ENCODE data around the gene NEBL. TPM values are rescaled to one million over a fixed set of nuclear protein-coding genes. Genes with fewer than 3 reads are reported as not detected.

NEBL gene
- total RNA-seq, 1 experiment from 2014 or later: not detected

DNA sequence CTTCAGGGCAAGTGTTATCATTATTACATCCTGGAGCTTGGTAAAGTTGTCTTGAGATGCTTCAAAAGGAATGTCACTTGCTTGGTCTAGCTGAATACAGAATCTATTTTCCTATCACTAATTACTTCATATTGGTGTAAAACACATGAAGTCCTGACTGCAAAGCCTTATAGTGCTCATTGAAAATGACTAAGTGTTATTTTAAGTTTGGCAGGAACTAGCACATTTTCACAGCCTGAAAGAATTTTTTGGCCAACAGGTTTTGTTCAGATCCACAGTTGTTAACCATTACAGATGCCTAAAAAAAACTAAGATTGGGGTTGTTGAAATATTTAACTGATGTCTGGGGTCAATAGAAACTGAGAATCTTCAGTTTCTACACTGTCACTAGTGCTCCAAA, 149.3 kb downstream of the NEBL start:
- Histone ChIP-seq H3K27ac (ENCODE audit: low read length) (no peak overlapping the region), H3K4me3 (ENCODE audit: low read length) (no peak overlapping the region), H3K79me2 (ENCODE audit: low read length) (no peaks in the 10 kb centered on the region), H3K9me3 (ENCODE audit: low read length) (peaks cover 5% of the 10 kb centered on the region; the same call in 1 of the 2 replicates), H3K4me1 (ENCODE audit: low read length) (no peaks in the 10 kb centered on the region), H3K4me2 (ENCODE audit: low read depth, low read length, poor library complexity, severe bottlenecking) (no peak overlapping the region), H2AFZ (ENCODE audit: low read length) (no peak overlapping the region), H3K27me3 (ENCODE audit: low read length) (no peaks in the 10 kb centered on the region), H3K36me3 (ENCODE audit: insufficient read depth, low read length) (no peaks in the 10 kb centered on the region), H4K20me1 (ENCODE audit: insufficient read depth, low read depth, low read length) (no peaks in the 10 kb centered on the region), H3K9ac (ENCODE audit: low read length) (no peak overlapping the region), H3K9me2 (replicated peaks; ENCODE audit: insufficient read depth, low read length) (no peaks in the 10 kb centered on the region)
- no peak for DNase-seq

DNA sequence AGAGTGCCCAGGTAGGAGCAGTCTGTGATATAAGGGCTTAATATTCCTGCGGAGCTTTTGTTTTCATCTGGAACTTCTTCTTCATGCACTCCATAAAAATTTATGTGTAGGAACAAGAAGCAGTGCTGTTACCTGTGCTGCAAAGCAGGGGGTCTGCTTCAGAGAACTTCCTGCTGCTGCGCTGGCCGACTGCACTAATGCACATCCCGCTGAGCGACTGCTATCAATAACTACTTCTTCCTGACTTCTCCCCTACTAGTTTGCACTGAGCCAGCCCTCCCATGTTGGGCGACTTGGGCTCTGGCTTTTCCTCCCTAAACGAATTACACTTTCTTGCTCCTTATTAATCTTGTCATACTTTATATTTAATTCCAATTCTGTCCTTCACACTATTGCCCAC, 150.3 kb downstream of the NEBL start:
- Histone ChIP-seq H3K4me3 (ENCODE audit: low read length) (no peak overlapping the region), H3K9me3 (ENCODE audit: low read length) (peaks cover 6% of the 10 kb centered on the region; the same call in 1 of the 2 replicates), H3K9me2 (replicated peaks; ENCODE audit: insufficient read depth, low read length) (no peaks in the 10 kb centered on the region), H3K36me3 (ENCODE audit: insufficient read depth, low read length) (no peaks in the 10 kb centered on the region), H2AFZ (ENCODE audit: low read length) (no peak overlapping the region), H3K27me3 (ENCODE audit: low read length) (no peaks in the 10 kb centered on the region), H4K20me1 (ENCODE audit: insufficient read depth, low read depth, low read length) (no peaks in the 10 kb centered on the region), H3K4me1 (ENCODE audit: low read length) (no peaks in the 10 kb centered on the region), H3K79me2 (ENCODE audit: low read length) (no peaks in the 10 kb centered on the region), H3K27ac (ENCODE audit: low read length) (no peak overlapping the region), H3K4me2 (ENCODE audit: low read depth, low read length, poor library complexity, severe bottlenecking) (no peak overlapping the region), H3K9ac (ENCODE audit: low read length) (no peak overlapping the region)
- DNase-seq: no peak

DNA sequence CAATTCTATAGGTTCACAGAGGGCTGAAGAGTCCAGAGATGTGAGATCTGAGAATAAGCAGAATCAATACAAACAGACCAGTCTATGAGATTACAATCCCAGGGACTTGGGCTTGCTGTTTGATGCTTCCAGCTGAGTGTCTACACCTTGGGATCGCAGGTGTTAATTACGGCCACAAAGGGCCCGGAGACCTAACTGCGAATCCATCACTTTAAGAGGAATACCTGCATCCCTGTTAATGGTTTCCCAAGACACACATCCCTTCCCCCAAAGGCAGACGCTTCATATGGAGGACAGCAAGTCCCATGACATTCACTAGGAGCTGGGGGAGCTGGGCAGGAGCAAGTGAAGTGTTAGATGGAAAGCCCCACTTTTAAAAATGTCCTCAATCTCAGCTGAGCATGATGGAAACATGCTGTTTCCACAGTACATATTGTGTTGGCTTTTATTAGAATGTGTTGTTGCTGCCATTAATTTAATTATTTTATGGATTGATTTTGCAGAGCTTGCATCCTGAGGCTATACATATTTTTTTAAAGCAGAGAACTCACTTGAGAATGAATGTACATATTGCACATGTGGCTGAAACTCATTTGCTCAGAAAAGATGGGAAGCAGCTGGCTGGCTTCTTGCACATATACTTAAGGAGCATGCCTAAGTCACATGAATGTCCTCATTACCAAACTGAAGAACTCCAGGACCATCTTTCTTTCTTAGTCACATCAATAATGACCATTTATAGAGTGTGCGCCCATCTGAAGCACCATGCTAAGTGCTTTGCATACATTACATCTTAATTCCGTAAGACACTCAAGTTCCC, 151.3 kb downstream of the NEBL start:
- H3K4me3 ChIP-seq (ENCODE audit: low read length): no peak overlapping the region
- H3K4me2 ChIP-seq (ENCODE audit: low read depth, low read length, poor library complexity, severe bottlenecking): no peak overlapping the region
- no peaks in the 10 kb centered on the region for H3K9me2 ChIP-seq (replicated peaks; ENCODE audit: insufficient read depth, low read length)
- no peaks in the 10 kb centered on the region for H4K20me1 ChIP-seq (ENCODE audit: insufficient read depth, low read depth, low read length)
- no peak for DNase-seq
- H3K9ac ChIP-seq (ENCODE audit: low read length): no peak overlapping the region
- peaks cover 11% of the 10 kb centered on the region for H3K9me3 ChIP-seq (ENCODE audit: low read length)
- H3K79me2 ChIP-seq (ENCODE audit: low read length): no peaks in the 10 kb centered on the region
- H3K4me1 ChIP-seq (ENCODE audit: low read length): no peaks in the 10 kb centered on the region
- H3K36me3 ChIP-seq (ENCODE audit: insufficient read depth, low read length): no peaks in the 10 kb centered on the region
- H2AFZ ChIP-seq (ENCODE audit: low read length): no peak overlapping the region
- H3K27ac ChIP-seq (ENCODE audit: low read length): no peak overlapping the region
- H3K27me3 ChIP-seq (ENCODE audit: low read length): no peaks in the 10 kb centered on the region

DNA sequence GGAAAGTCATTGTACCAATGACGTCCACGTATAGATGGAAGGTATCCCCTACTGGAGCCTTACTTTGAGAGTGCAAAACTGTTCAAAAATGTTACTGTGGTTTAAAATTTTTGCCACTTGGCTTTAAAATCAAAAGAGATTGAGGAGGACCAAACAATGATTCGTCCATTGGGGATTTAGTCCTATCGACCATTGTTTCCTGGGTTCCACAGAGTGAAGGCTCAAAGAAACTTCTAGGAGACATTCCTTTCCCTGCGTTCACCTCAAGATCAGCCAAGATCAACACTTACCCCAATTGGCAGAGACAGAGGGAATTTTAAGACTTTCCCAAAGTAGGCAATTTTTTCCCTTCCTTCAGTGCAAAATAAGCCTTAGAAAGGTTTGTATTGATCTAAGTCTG, 152.3 kb downstream of the NEBL start:
- no peak for DNase-seq
- Histone ChIP-seq H2AFZ (ENCODE audit: low read length) (no peak overlapping the region), H3K4me2 (ENCODE audit: low read depth, low read length, poor library complexity, severe bottlenecking) (no peak overlapping the region)

DNA sequence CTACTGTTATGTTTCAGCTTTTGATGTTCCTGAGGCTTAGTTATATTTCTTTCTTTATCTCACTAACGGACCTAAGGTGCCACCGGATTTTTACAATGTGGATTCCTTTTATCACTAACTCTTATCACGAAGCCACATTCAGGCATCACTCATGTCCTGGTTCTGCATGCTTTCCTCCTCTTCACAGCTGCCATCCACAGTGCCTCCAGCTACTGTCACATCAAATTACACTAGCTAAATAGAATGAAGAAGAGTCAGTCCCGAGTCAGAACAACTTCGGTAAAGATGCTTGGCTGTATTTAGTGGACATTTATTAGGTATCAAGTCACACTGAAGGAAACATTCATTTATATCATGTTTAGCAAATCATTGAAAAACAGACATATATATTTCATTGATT, 153.2 kb downstream of the NEBL start:
- no peaks in the 10 kb centered on the region for H3K27me3 ChIP-seq (ENCODE audit: low read length)
- H3K4me2 ChIP-seq (ENCODE audit: low read depth, low read length, poor library complexity, severe bottlenecking): no peak overlapping the region
- H3K36me3 ChIP-seq (ENCODE audit: insufficient read depth, low read length): no peaks in the 10 kb centered on the region
- no peaks in the 10 kb centered on the region for H3K9me2 ChIP-seq (replicated peaks; ENCODE audit: insufficient read depth, low read length)
- H3K4me3 ChIP-seq (ENCODE audit: low read length): no peak overlapping the region
- peaks cover 12% of the 10 kb centered on the region; the same call in 1 of the 2 replicates for H3K9me3 ChIP-seq (ENCODE audit: low read length)
- no peaks in the 10 kb centered on the region for H3K4me1 ChIP-seq (ENCODE audit: low read length)
- no peaks in the 10 kb centered on the region for H3K79me2 ChIP-seq (ENCODE audit: low read length)
- H4K20me1 ChIP-seq (ENCODE audit: insufficient read depth, low read depth, low read length): no peaks in the 10 kb centered on the region
- H2AFZ ChIP-seq (ENCODE audit: low read length): no peak overlapping the region
- H3K9ac ChIP-seq (ENCODE audit: low read length): no peak overlapping the region
- no peak overlapping the region for H3K27ac ChIP-seq (ENCODE audit: low read length)
- DNase-seq: no peak

More for the DNA sequence above, 152.3 kb downstream of the NEBL start:
- no peaks in the 10 kb centered on the region for H3K27me3 ChIP-seq (ENCODE audit: low read length)
- H4K20me1 ChIP-seq (ENCODE audit: insufficient read depth, low read depth, low read length): no peaks in the 10 kb centered on the region
- H3K4me3 ChIP-seq (ENCODE audit: low read length): no peak overlapping the region
- H3K79me2 ChIP-seq (ENCODE audit: low read length): no peaks in the 10 kb centered on the region
- no peaks in the 10 kb centered on the region for H3K4me1 ChIP-seq (ENCODE audit: low read length)
- no peaks in the 10 kb centered on the region for H3K36me3 ChIP-seq (ENCODE audit: insufficient read depth, low read length)
- peaks cover 12% of the 10 kb centered on the region for H3K9me3 ChIP-seq (ENCODE audit: low read length)
- H3K9me2 ChIP-seq (replicated peaks; ENCODE audit: insufficient read depth, low read length): no peaks in the 10 kb centered on the region
- no peak overlapping the region for H3K27ac ChIP-seq (ENCODE audit: low read length)
- no peak overlapping the region for H3K9ac ChIP-seq (ENCODE audit: low read length)

DNA sequence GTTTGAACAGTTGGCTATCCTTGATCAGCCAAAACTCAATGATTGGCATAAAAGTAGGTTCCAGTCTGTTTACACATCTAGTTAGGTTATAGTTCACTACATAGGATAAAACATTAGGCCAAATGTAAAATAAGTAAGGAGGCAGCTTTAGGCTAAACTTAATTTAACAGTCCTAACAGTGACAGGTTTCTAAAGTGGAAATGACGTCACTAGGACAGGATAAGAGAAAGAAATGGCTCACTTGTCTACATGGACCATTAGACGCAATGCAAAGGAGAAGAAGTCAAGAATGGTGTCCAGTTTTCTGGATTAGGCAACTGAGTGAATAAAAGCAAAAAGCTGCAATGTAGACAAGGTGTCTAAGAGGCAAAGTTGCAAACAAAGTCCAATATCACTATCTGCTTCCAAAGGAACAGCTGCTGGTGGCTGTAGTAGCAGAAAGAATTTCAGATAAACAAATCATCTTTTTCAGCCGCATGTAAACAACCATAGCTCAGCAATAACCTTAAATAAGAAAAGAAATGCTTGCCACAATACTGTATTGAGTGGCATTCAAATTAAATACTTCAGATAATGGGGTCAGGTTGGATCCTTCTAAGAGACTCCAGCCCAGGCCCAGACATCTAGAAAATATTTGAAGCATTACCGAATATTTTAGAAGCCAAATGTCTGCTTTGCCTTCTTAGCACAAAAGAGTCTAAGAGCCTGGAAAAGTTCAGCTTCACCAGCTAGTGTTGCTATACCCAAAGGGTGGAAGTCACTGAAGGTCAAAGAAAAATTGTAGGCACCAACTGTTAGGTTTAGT, 154.2 kb downstream of the NEBL start:
- no peak overlapping the region for H2AFZ ChIP-seq (ENCODE audit: low read length)
- no peaks in the 10 kb centered on the region for H3K27me3 ChIP-seq (ENCODE audit: low read length)
- H4K20me1 ChIP-seq (ENCODE audit: insufficient read depth, low read depth, low read length): no peaks in the 10 kb centered on the region
- H3K9ac ChIP-seq (ENCODE audit: low read length): no peak overlapping the region
- no peak overlapping the region for H3K4me2 ChIP-seq (ENCODE audit: low read depth, low read length, poor library complexity, severe bottlenecking)
- H3K4me3 ChIP-seq (ENCODE audit: low read length): no peak overlapping the region
- H3K9me3 ChIP-seq (ENCODE audit: low read length): peaks cover 12% of the 10 kb centered on the region; the same call in 1 of the 2 replicates
- no peaks in the 10 kb centered on the region for H3K9me2 ChIP-seq (replicated peaks; ENCODE audit: insufficient read depth, low read length)
- no peaks in the 10 kb centered on the region for H3K4me1 ChIP-seq (ENCODE audit: low read length)
- H3K79me2 ChIP-seq (ENCODE audit: low read length): no peaks in the 10 kb centered on the region
- H3K27ac ChIP-seq (ENCODE audit: low read length): no peak overlapping the region
- H3K36me3 ChIP-seq (ENCODE audit: insufficient read depth, low read length): no peaks in the 10 kb centered on the region
- no peak for DNase-seq

DNA sequence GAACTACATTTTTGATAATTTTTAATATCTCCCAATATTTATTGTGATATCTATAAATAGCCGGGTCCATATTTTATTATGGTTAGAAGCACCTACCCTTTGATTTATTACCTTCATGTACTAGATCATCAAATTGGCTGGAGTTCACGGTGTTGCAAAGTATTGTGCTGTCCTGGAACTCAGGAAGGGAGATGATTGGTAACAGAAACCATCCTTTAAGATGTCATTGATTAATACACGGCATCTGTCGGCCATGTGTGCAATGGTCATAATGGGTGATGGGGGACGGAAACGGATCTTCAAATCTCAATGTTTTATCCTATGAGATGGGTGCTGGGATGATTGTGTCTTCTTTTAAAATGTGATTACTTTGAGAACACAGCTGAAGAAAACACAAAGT, 157.0 kb downstream of the NEBL start:
- H3K4me1 ChIP-seq (ENCODE audit: low read length): no peaks in the 10 kb centered on the region
- no peaks in the 10 kb centered on the region for H4K20me1 ChIP-seq (ENCODE audit: insufficient read depth, low read depth, low read length)
- H3K9me2 ChIP-seq (replicated peaks; ENCODE audit: insufficient read depth, low read length): no peaks in the 10 kb centered on the region
- peaks cover 12% of the 10 kb centered on the region; the same call in 1 of the 2 replicates for H3K9me3 ChIP-seq (ENCODE audit: low read length)
- H2AFZ ChIP-seq (ENCODE audit: low read length): no peak overlapping the region
- no peaks in the 10 kb centered on the region for H3K79me2 ChIP-seq (ENCODE audit: low read length)
- H3K4me2 ChIP-seq (ENCODE audit: low read depth, low read length, poor library complexity, severe bottlenecking): no peak overlapping the region
- DNase-seq: no peak
- no peaks in the 10 kb centered on the region for H3K36me3 ChIP-seq (ENCODE audit: insufficient read depth, low read length)
- no peak overlapping the region for H3K4me3 ChIP-seq (ENCODE audit: low read length)
- no peak overlapping the region for H3K9ac ChIP-seq (ENCODE audit: low read length)
- no peak overlapping the region for H3K27ac ChIP-seq (ENCODE audit: low read length)
- no peaks in the 10 kb centered on the region for H3K27me3 ChIP-seq (ENCODE audit: low read length)

DNA sequence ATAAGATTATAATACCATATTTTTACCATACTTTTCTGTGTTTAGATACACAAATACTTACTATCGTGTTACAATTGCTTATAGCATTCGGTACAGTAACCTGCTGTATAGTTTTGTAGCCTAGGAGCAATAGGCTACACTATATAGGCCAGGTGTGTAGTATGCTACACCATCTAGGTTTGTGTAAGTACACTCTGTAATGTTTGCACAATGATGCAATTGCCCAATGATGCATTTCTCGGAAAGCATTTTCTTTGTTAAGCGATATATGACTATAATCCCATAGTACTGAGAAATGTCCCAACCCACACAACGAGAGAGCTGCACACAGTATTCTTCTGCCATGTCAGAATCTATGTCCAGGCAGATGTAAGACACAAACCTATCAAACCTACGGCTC, 160.0 kb downstream of the NEBL start:
- DNase-seq: no peak
- no peaks in the 10 kb centered on the region for H3K27me3 ChIP-seq (ENCODE audit: low read length)
- no peaks in the 10 kb centered on the region for H4K20me1 ChIP-seq (ENCODE audit: insufficient read depth, low read depth, low read length)
- H3K4me1 ChIP-seq (ENCODE audit: low read length): no peaks in the 10 kb centered on the region
- no peak overlapping the region for H3K9ac ChIP-seq (ENCODE audit: low read length)
- no peak overlapping the region for H3K27ac ChIP-seq (ENCODE audit: low read length)
- no peak overlapping the region for H3K4me3 ChIP-seq (ENCODE audit: low read length)
- H2AFZ ChIP-seq (ENCODE audit: low read length): no peak overlapping the region
- no peaks in the 10 kb centered on the region for H3K36me3 ChIP-seq (ENCODE audit: insufficient read depth, low read length)
- H3K4me2 ChIP-seq (ENCODE audit: low read depth, low read length, poor library complexity, severe bottlenecking): no peak overlapping the region
- no peaks in the 10 kb centered on the region for H3K9me2 ChIP-seq (replicated peaks; ENCODE audit: insufficient read depth, low read length)
- H3K79me2 ChIP-seq (ENCODE audit: low read length): no peaks in the 10 kb centered on the region
- peaks cover 16% of the 10 kb centered on the region for H3K9me3 ChIP-seq (ENCODE audit: low read length)
